ENCODE measurements around the gene BUB1. TPM values are rescaled to one million over a fixed set of nuclear protein-coding genes. Genes with fewer than 3 reads are reported as not detected.
A peak's percentile ranks its signal among the peaks of the same experiment; 100 is the strongest.

Gene BUB1
- total RNA-seq (2014; rRNA removed; shearing (Covaris generic)) (16.3 and 21.3 TPM in 2 replicates), polyA plus RNA-seq (2016; fragmentation: Nextera tagmentation; extraction: Ambion mirVana) (13.0 and 14.0 TPM in 2 replicates)

GRCh38 chr2:110677530-110678456, at the start of gene BUB1:
BUB1 (minus strand) TSS chr2:110678063; CDS start chr2:110677995, 68 bp downstream.
- TF ChIP-seq EZH2 (IDR thresholded peaks at IDR 0.05; ENCODE audit: insufficient read depth, poor library complexity, severe bottlenecking) (no peak), EZH2phosphoT487 (IDR thresholded peaks at IDR 0.05; ENCODE audit: insufficient read depth, low read depth) (no peak)
- WGBS, 2 experiments (ENCODE audit: low coverage in 1 of 2, low lambda C conversion rate in 2 of 2, missing lambda C conversion rate in 2 of 2) = 1 to 2% methylated on average over 48 to 58 of the region's 58 CpGs
- Histone ChIP-seq H3K9ac (peak within 1 kb of the TSS; percentile 85), H3K27ac (peak within 1 kb of the TSS; percentile 70), H4K20me1 (ENCODE audit: insufficient read depth) (no peaks in the 10 kb centered on the region), H3K79me2 (ENCODE audit: insufficient read depth) (peaks cover 45% of the 10 kb centered on the region), H3K4me1 (ENCODE audit: insufficient read depth) (peaks cover 26% of the 10 kb centered on the region), H3K27me3 (replicated peaks; ENCODE audit: insufficient read depth) (no peaks in the 10 kb centered on the region), H3K9me3 (ENCODE audit: low read depth) (no peaks in the 10 kb centered on the region), H3K4me2 (ENCODE audit: unreplicated experiment) (peak within 1 kb of the TSS; percentile 93), H2AFZ (peak within 1 kb of the TSS; percentile 99), H3K9me2 (ENCODE audit: insufficient read depth) (no peaks in the 10 kb centered on the region), H3F3A (ENCODE audit: insufficient read depth) (0 out of 2 replicates have a peak, but pooled peaks cover 9% of the 10 kb centered on the region), H3K4me3 (peak within 1 kb of the TSS; percentile 88), H3K36me3 (ENCODE audit: low read depth) (no peaks in the 10 kb centered on the region)
- in situ Hi-C loops (cut with MboI) = no loop called here
- DNase-seq = peak; percentile 99

GRCh38 chr2:110726285-110726684, 48.4 kb upstream of the BUB1 start:
- no peaks in the 10 kb centered on the region for H4K20me1 ChIP-seq (ENCODE audit: insufficient read depth)
- no peak overlapping the region for H3K4me3 ChIP-seq
- H3K9ac ChIP-seq = no peak overlapping the region
- WGBS, 2 experiments (ENCODE audit: low coverage in 1 of 2, low lambda C conversion rate in 2 of 2, missing lambda C conversion rate in 2 of 2) = 51 to 81% methylated on average over 2 of the region's 2 CpGs
- H3K27ac ChIP-seq = no peak overlapping the region
- no peaks in the 10 kb centered on the region for H3K36me3 ChIP-seq (ENCODE audit: low read depth)
- no peaks in the 10 kb centered on the region for H3K4me1 ChIP-seq (ENCODE audit: insufficient read depth)
- H3K4me2 ChIP-seq (ENCODE audit: unreplicated experiment) = no peak overlapping the region
- H3K9me3 ChIP-seq (ENCODE audit: low read depth) = no peaks in the 10 kb centered on the region
- H3K79me2 ChIP-seq (ENCODE audit: insufficient read depth) = no peaks in the 10 kb centered on the region
- no peak for DNase-seq
- in situ Hi-C loops (cut with MboI) = no loop called here
- H2AFZ ChIP-seq = no peak overlapping the region
- TF ChIP-seq EZH2phosphoT487 (IDR thresholded peaks at IDR 0.05; ENCODE audit: insufficient read depth, low read depth) = no peak
- no peak for TF ChIP-seq EZH2 (IDR thresholded peaks at IDR 0.05; ENCODE audit: insufficient read depth, poor library complexity, severe bottlenecking)
- peaks cover 75% of the 10 kb centered on the region for H3K27me3 ChIP-seq (replicated peaks; ENCODE audit: insufficient read depth)
- no peaks in the 10 kb centered on the region for H3F3A ChIP-seq (ENCODE audit: insufficient read depth)
- H3K9me2 ChIP-seq (ENCODE audit: insufficient read depth) = no peaks in the 10 kb centered on the region

DNA sequence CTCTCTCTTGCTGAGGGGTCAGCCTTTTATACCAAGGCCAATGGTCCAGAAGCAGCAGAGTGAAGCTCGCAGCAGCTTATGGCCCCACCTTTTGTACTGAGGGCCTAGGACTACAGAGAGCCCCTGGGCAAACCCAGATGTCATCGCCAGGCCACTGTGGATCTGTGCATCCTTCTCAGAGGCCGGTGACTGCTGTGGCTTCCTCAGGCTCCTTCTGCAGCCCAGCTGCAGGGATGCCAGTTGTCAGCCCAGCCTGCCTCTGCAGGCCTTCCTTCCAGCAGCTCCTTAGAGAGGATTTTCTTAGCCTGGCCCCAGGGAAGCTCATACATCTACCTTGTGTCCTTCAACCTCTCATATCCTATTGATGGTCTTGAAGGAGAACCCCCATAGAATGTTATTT, 48.0 kb upstream of the BUB1 start:
- H3K9me2 ChIP-seq (ENCODE audit: insufficient read depth) = no peaks in the 10 kb centered on the region
- H3K27ac ChIP-seq = no peak overlapping the region
- no peaks in the 10 kb centered on the region for H3F3A ChIP-seq (ENCODE audit: insufficient read depth)
- no peak for DNase-seq
- in situ Hi-C loops (cut with MboI) = no loop called here
- 36 to 59% methylated on average over 3 of the region's 3 CpGs for WGBS, 2 experiments (ENCODE audit: low coverage in 1 of 2, low lambda C conversion rate in 2 of 2, missing lambda C conversion rate in 2 of 2)
- no peak overlapping the region for H2AFZ ChIP-seq
- no peaks in the 10 kb centered on the region for H3K4me1 ChIP-seq (ENCODE audit: insufficient read depth)
- no peak overlapping the region for H3K4me3 ChIP-seq
- H3K9ac ChIP-seq = no peak overlapping the region
- TF ChIP-seq EZH2 (IDR thresholded peaks at IDR 0.05; ENCODE audit: insufficient read depth, poor library complexity, severe bottlenecking) = no peak
- no peak for TF ChIP-seq EZH2phosphoT487 (IDR thresholded peaks at IDR 0.05; ENCODE audit: insufficient read depth, low read depth)
- no peaks in the 10 kb centered on the region for H3K9me3 ChIP-seq (ENCODE audit: low read depth)
- H4K20me1 ChIP-seq (ENCODE audit: insufficient read depth) = no peaks in the 10 kb centered on the region
- H3K4me2 ChIP-seq (ENCODE audit: unreplicated experiment) = no peak overlapping the region
- H3K79me2 ChIP-seq (ENCODE audit: insufficient read depth) = no peaks in the 10 kb centered on the region
- no peaks in the 10 kb centered on the region for H3K36me3 ChIP-seq (ENCODE audit: low read depth)
- peaks cover 73% of the 10 kb centered on the region for H3K27me3 ChIP-seq (replicated peaks; ENCODE audit: insufficient read depth)

GRCh38 chr2:110725370-110725769, 47.5 kb upstream of the BUB1 start:
- in situ Hi-C loops (cut with MboI) = no loop called here
- peaks cover 73% of the 10 kb centered on the region for H3K27me3 ChIP-seq (replicated peaks; ENCODE audit: insufficient read depth)

More at GRCh38 chr2:110725370-110725769, 47.5 kb upstream of the BUB1 start:
- no peak overlapping the region for H2AFZ ChIP-seq
- H3K4me3 ChIP-seq = no peak overlapping the region
- no peaks in the 10 kb centered on the region for H4K20me1 ChIP-seq (ENCODE audit: insufficient read depth)
- no peak overlapping the region for H3K4me2 ChIP-seq (ENCODE audit: unreplicated experiment)
- H3K4me1 ChIP-seq (ENCODE audit: insufficient read depth) = no peaks in the 10 kb centered on the region
- DNase-seq = no peak
- H3K9me3 ChIP-seq (ENCODE audit: low read depth) = no peaks in the 10 kb centered on the region
- no peaks in the 10 kb centered on the region for H3K79me2 ChIP-seq (ENCODE audit: insufficient read depth)
- TF ChIP-seq EZH2phosphoT487 (IDR thresholded peaks at IDR 0.05; ENCODE audit: insufficient read depth, low read depth) = no peak
- TF ChIP-seq EZH2 (IDR thresholded peaks at IDR 0.05; ENCODE audit: insufficient read depth, poor library complexity, severe bottlenecking) = no peak
- H3K9ac ChIP-seq = no peak overlapping the region
- H3K27ac ChIP-seq = no peak overlapping the region
- no peaks in the 10 kb centered on the region for H3K36me3 ChIP-seq (ENCODE audit: low read depth)
- 57% methylated on average over 9 of the region's 9 CpGs for WGBS, 2 experiments (ENCODE audit: low coverage in 1 of 2, low lambda C conversion rate in 2 of 2, missing lambda C conversion rate in 2 of 2)
- H3F3A ChIP-seq (ENCODE audit: insufficient read depth) = no peaks in the 10 kb centered on the region
- H3K9me2 ChIP-seq (ENCODE audit: insufficient read depth) = no peaks in the 10 kb centered on the region

Data from GM23248 (cell line).